HUDEP-2 (cell line): ENCODE measurements around the gene SFMBT1.
A peak's percentile ranks its signal among the peaks of the same experiment; 100 is the strongest.
"Not testable (repeated sequence)": the region's sequence is repeated elsewhere in the genome, so short reads cannot be mapped to it uniquely, and the experiment has no call there.

Experiments
- DNase-seq, 76 experiments: peaks; one replicate each; lab custom pipeline; 2025; ENCODE audit not compliant: unreplicated experiment in 76 of 76; lab: John Stamatoyannopoulos, UW

SFMBT1 gene

GRCh38 chr3:53039376-53039752 lies 6.5 kb downstream of the SFMBT1 start:
- DNase-seq = no peak

GRCh38 chr3:53038679-53039375 lies 7.0 kb downstream of the SFMBT1 start:
- DNase-seq = no peak

GRCh38 chr3:53035825-53036619 lies 9.9 kb downstream of the SFMBT1 start:
- no peak for DNase-seq

- DNase-seq = not testable (repeated sequence)
Observed at GRCh38 chr3:53035018-53035417, 10.9 kb downstream of the SFMBT1 start.

- DNase-seq = not testable (repeated sequence)
Observed at GRCh38 chr3:53034411-53034810, 11.5 kb downstream of the SFMBT1 start.

- no peak for DNase-seq
Observed at GRCh38 chr3:53032609-53033008, 13.3 kb downstream of the SFMBT1 start.

GRCh38 chr3:53030619-53031449 lies 15.0 kb downstream of the SFMBT1 start:
- peak in 5 of 76 experiments; percentile 7 to 25 (median 13) for DNase-seq

- DNase-seq = no peak
Observed at GRCh38 chr3:53028641-53029040, 17.2 kb downstream of the SFMBT1 start.

- no peak for DNase-seq
Observed at GRCh38 chr3:53027254-53027844, 18.5 kb downstream of the SFMBT1 start.

GRCh38 chr3:53026382-53027162 lies 19.3 kb downstream of the SFMBT1 start:
- no peak for DNase-seq

- no peak for DNase-seq
Observed at GRCh38 chr3:53024315-53024714, 21.6 kb downstream of the SFMBT1 start.

- no peak for DNase-seq
Observed at GRCh38 chr3:53023072-53023823, 22.6 kb downstream of the SFMBT1 start.

- DNase-seq = no peak
Observed at GRCh38 chr3:53022647-53023046, 23.2 kb downstream of the SFMBT1 start.

GRCh38 chr3:53016236-53016635 lies 29.6 kb downstream of the SFMBT1 start:
- no peak for DNase-seq

GRCh38 chr3:53011324-53011723 lies 34.5 kb downstream of the SFMBT1 start:
- peak in 5 of 76 experiments; percentile 4 to 19 (median 11) for DNase-seq

GRCh38 chr3:53009826-53010539 lies 35.9 kb downstream of the SFMBT1 start:
- DNase-seq = no peak

- DNase-seq = no peak
Observed at GRCh38 chr3:53008932-53009331, 36.9 kb downstream of the SFMBT1 start.

GRCh38 chr3:53005854-53006513 lies 39.9 kb downstream of the SFMBT1 start:
- DNase-seq = no peak
